H9 (cell line): ENCODE measurements around the gene FGFBP2. TPM values are rescaled to one million over a fixed set of nuclear protein-coding genes. Genes with fewer than 3 reads are reported as not detected.

ENCODE experiments used
- DNase-seq: peaks from one replicate; pipeline ENCODE4 v3.0.0-alpha.2; 2017
- H2AFZ ChIP-seq: one replicate; pipeline ENCODE4 v1.6.1; 2013; ENCODE audit warnings: mild to moderate bottlenecking, low read length, control low read depth, moderate library complexity
- H2AK5ac ChIP-seq: 2 replicates; pipeline ENCODE4 v1.6.1; 2013; ENCODE audit warnings: low read length, control low read depth, mixed read lengths; ENCODE audit not compliant: insufficient read length
- H2BK120ac ChIP-seq: one replicate; pipeline ENCODE4 v1.6.1; 2013; ENCODE audit warnings: low read depth, mild to moderate bottlenecking, low read length, control low read depth, inconsistent platforms; ENCODE audit not compliant: poor library complexity, severe bottlenecking
- H2BK12ac ChIP-seq: 2 replicates; pipeline ENCODE4 v1.6.1; 2013; ENCODE audit warnings: low read length, control low read depth, mixed read lengths, low read depth; ENCODE audit not compliant: insufficient read length
- H2BK15ac ChIP-seq: 2 replicates; pipeline ENCODE4 v1.6.1; 2013; ENCODE audit warnings: low read depth, low read length, control low read depth
- H2BK20ac ChIP-seq: one replicate; pipeline ENCODE4 v1.6.1; 2013; ENCODE audit warnings: low read depth, mild to moderate bottlenecking, low read length, control low read depth, inconsistent platforms; ENCODE audit not compliant: poor library complexity, severe bottlenecking
- H2BK5ac ChIP-seq: 2 replicates; pipeline ENCODE4 v1.6.1; 2013; ENCODE audit warnings: low read length, control low read depth, mixed read lengths; ENCODE audit not compliant: insufficient read length
- H3K14ac ChIP-seq: 2 replicates; pipeline ENCODE4 v1.6.1; 2013; ENCODE audit warnings: low read length, control low read depth; ENCODE audit not compliant: insufficient read depth
- H3K18ac ChIP-seq: 2 replicates; pipeline ENCODE4 v1.6.1; 2013; ENCODE audit warnings: low read depth, mild to moderate bottlenecking, mixed read lengths, low read length, control low read depth; ENCODE audit not compliant: insufficient read length
- H3K23ac ChIP-seq: 2 replicates; pipeline ENCODE4 v1.6.1; 2013; ENCODE audit warnings: low read length, control low read depth, mixed read lengths, low read depth; ENCODE audit not compliant: insufficient read length
- H3K23me2 ChIP-seq: 2 replicates; pipeline ENCODE4 v1.6.1; 2013; ENCODE audit warnings: low read depth, mild to moderate bottlenecking, mixed read lengths, low read length, control low read depth; ENCODE audit not compliant: insufficient read length, poor library complexity, severe bottlenecking
- H3K27ac ChIP-seq: 2 replicates; pipeline ENCODE4 v1.5.1; 2013; ENCODE audit warnings: low read length, control low read depth, mixed read lengths, low read depth; ENCODE audit not compliant: insufficient read length
- H3K27me3 ChIP-seq: 2 replicates; pipeline ENCODE4 v1.6.1; 2013; ENCODE audit warnings: low read length, control low read depth, inconsistent platforms; ENCODE audit not compliant: insufficient read depth
- H3K4ac ChIP-seq: 2 replicates; pipeline ENCODE4 v1.6.1; 2013; ENCODE audit warnings: low read depth, mild to moderate bottlenecking, control low read depth, inconsistent platforms, low read length, moderate library complexity
- H3K4me1 ChIP-seq: 2 replicates; pipeline ENCODE4 v1.6.1; 2013; ENCODE audit warnings: low read length, control low read depth, inconsistent platforms; ENCODE audit not compliant: insufficient read depth
- H3K4me2 ChIP-seq: 2 replicates; pipeline ENCODE4 v1.6.1; 2013; ENCODE audit warnings: low read length, control low read depth, mixed read lengths; ENCODE audit not compliant: insufficient read length, insufficient read depth
- H3K56ac ChIP-seq: 2 replicates; pipeline ENCODE4 v1.6.1; 2013; ENCODE audit warnings: low read depth, mild to moderate bottlenecking, mixed read lengths, low read length, control low read depth; ENCODE audit not compliant: insufficient read length
- H3K79me1 ChIP-seq: 2 replicates; pipeline ENCODE4 v1.6.1; 2013; ENCODE audit warnings: low read depth, mild to moderate bottlenecking, moderate library complexity, low read length, control low read depth, inconsistent platforms; ENCODE audit not compliant: insufficient read depth, poor library complexity, severe bottlenecking
- H3K79me2 ChIP-seq: 2 replicates; pipeline ENCODE4 v1.6.1; 2013; ENCODE audit warnings: low read length, control low read depth, inconsistent platforms; ENCODE audit not compliant: insufficient read depth
- H3K9ac ChIP-seq: 2 replicates; pipeline ENCODE4 v1.6.1; 2013; ENCODE audit warnings: low read length, control low read depth, mixed read lengths; ENCODE audit not compliant: insufficient read length; ENCODE audit errors: extremely low read depth
- H3K9me3 ChIP-seq: one replicate; pipeline ENCODE4 v1.6.1; 2013; ENCODE audit warnings: low read depth, low read length, inconsistent platforms; ENCODE audit not compliant: control insufficient read depth
- H3T11ph ChIP-seq: one replicate; pipeline ENCODE4 v1.6.1; 2013; ENCODE audit warnings: mild to moderate bottlenecking, low read length, control low read depth, inconsistent platforms
- H4K20me1 ChIP-seq: one replicate; pipeline ENCODE4 v1.6.1; 2013; ENCODE audit not compliant: control insufficient read depth, insufficient read length, insufficient read depth
- H4K5ac ChIP-seq: 2 replicates; pipeline ENCODE4 v1.6.1; 2013; ENCODE audit warnings: low read depth, mild to moderate bottlenecking, mixed read lengths, low read length, control low read depth; ENCODE audit not compliant: insufficient read length
- H4K8ac ChIP-seq: replicated peaks from 2 replicates; pipeline ENCODE4 v1.6.1; 2013; ENCODE audit warnings: low read length, control low read depth, mixed read lengths, low read depth; ENCODE audit not compliant: insufficient read length
- H4K91ac ChIP-seq: 2 replicates; pipeline ENCODE4 v1.6.1; 2013; ENCODE audit warnings: low read depth, mild to moderate bottlenecking, moderate library complexity, mixed read lengths, low read length, control low read depth; ENCODE audit not compliant: insufficient read length
- H3K27ac Mint-ChIP-seq, 3 experiments: 2 replicates in 2 of 3; 3 replicates in 1 of 3; pipeline ENCODE4 v1.8.0; 2020 to 2021; ENCODE audit warnings: mixed read lengths in 3 of 3, mild to moderate bottlenecking in 1 of 3, moderate library complexity in 1 of 3
- H3K27me3 Mint-ChIP-seq: 2 replicates; pipeline ENCODE4 v1.8.0; 2021; ENCODE audit warnings: low read depth, mild to moderate bottlenecking, moderate library complexity, mixed read lengths
- H3K36me3 Mint-ChIP-seq, 3 experiments: 2 replicates in 2 of 3; 3 replicates in 1 of 3; pipeline ENCODE4 v1.8.0; 2020 to 2021; ENCODE audit warnings: low read depth in 3 of 3, mixed read lengths in 3 of 3; ENCODE audit not compliant: insufficient read depth in 1 of 3
- H3K4me1 Mint-ChIP-seq, 2 experiments: 2 replicates each; pipeline ENCODE4 v1.8.0; 2020; ENCODE audit warnings: mixed read lengths in 2 of 2
- H3K4me3 Mint-ChIP-seq, 2 experiments: 2 replicates in 1 of 2; 3 replicates in 1 of 2; pipeline ENCODE4 v1.8.0; 2020 to 2021; ENCODE audit warnings: mild to moderate bottlenecking in 2 of 2, mixed read lengths in 2 of 2, moderate library complexity in 1 of 2
- H3K9me3 Mint-ChIP-seq, 2 experiments: 2 replicates in 1 of 2; 3 replicates in 1 of 2; pipeline ENCODE4 v1.8.0; 2020; ENCODE audit warnings: mild to moderate bottlenecking in 2 of 2, mixed read lengths in 2 of 2, moderate library complexity in 1 of 2
- CTCF ChIP-seq: fragments of 200-600 bp; sonication (generic); conservative IDR thresholded peaks from 3 replicates; pipeline ENCODE4 v1.8.0; 2021; ENCODE audit warnings: antibody characterized with exemption, mild to moderate bottlenecking
- WGBS: extraction: QIAGEN DNeasy Blood & Tissue Kit; methylation state at CpG from one replicate; pipeline ENCODE4 v1.1.7; 2013; ENCODE audit warnings: missing lambda C conversion rate, low lambda C conversion rate, mixed read lengths; ENCODE audit not compliant: insufficient read length; ENCODE audit errors: extremely low coverage; 5-methylcytosine and 5-hydroxymethylcytosine counted together
- total RNA-seq: library from RNA; stranded (reverse); gene quantifications from 2 replicates; pipeline ENCODE4 v1.2.1, GENCODE V29; 2021

Gene FGFBP2
- total RNA-seq, 1 experiment from 2014 or later = not detected

GRCh38 chr4:15929540-15929939, 33.4 kb downstream of the FGFBP2 start:
- H3K56ac ChIP-seq = no peak overlapping the region
- H3K9ac ChIP-seq = no peak overlapping the region
- H2BK5ac ChIP-seq = no peak overlapping the region
- H3K79me2 ChIP-seq = no peaks in the 10 kb centered on the region
- H4K5ac ChIP-seq = no peak overlapping the region
- TF ChIP-seq CTCF = no peak
- no peak overlapping the region for H2BK20ac ChIP-seq
- no peak overlapping the region for H3K27ac ChIP-seq
- H3K14ac ChIP-seq = no peak overlapping the region
- no peaks in the 10 kb centered on the region for H3K9me3 ChIP-seq
- no CpG with 5 or more reads among the region's 3 CpGs for WGBS
- Mint-ChIP-seq H3K4me3 (no peak overlapping the region), H3K9me3 (no peaks in the 10 kb centered on the region), H3K4me1 (no peaks in the 10 kb centered on the region), H3K27me3 (peaks cover 1% of the 10 kb centered on the region), H3K27ac (no peak overlapping the region), H3K36me3 (no peaks in the 10 kb centered on the region)
- H3K4me2 ChIP-seq = no peak overlapping the region
- H3K4ac ChIP-seq = no peak overlapping the region
- no peak overlapping the region for H3K18ac ChIP-seq
- no peak overlapping the region for H4K91ac ChIP-seq
- no peak overlapping the region for H2BK120ac ChIP-seq
- no peak overlapping the region for H3T11ph ChIP-seq
- no peaks in the 10 kb centered on the region for H3K23me2 ChIP-seq
- no peaks in the 10 kb centered on the region for H3K4me1 ChIP-seq
- H4K20me1 ChIP-seq = no peaks in the 10 kb centered on the region
- no peak overlapping the region for H4K8ac ChIP-seq
- H2BK15ac ChIP-seq = no peak overlapping the region
- H2AK5ac ChIP-seq = no peak overlapping the region
- H3K23ac ChIP-seq = no peak overlapping the region
- H2BK12ac ChIP-seq = no peak overlapping the region
- no peak for DNase-seq
- no peaks in the 10 kb centered on the region for H3K27me3 ChIP-seq
- H3K79me1 ChIP-seq = no peaks in the 10 kb centered on the region
- H2AFZ ChIP-seq = no peak overlapping the region
